Measurements from ENCODE around the gene RASA3. TPM values are rescaled to one million over a fixed set of nuclear protein-coding genes. Genes with fewer than 3 reads are reported as not detected.

Gene RASA3
- total RNA-seq, 2 experiments from 2014 or later = 28.9 to 32.3 TPM

- POLR2A ChIA-PET = interaction anchor here (1.7 to 2.1 kb wide), 2 partner anchors 7 to 9 kb away, joined by 5 to 10 read pairs; no protein-coding TSS in a partner anchor
- H3K4me1 Mint-ChIP-seq (ENCODE audit: low read depth) = peaks cover 50% of the 10 kb centered on the region
These were observed 76.0 kb downstream of the RASA3 start for GRCh38 chr13:114056205-114057013.

GRCh38 chr13:114055766-114056165, 76.7 kb downstream of the RASA3 start:
- H3K4me1 Mint-ChIP-seq (ENCODE audit: low read depth) = peaks cover 50% of the 10 kb centered on the region
- intact Hi-C loops (cut with micrococcal nuclease) = no loop called here
- no peaks in the 10 kb centered on the region for H3K9me3 Mint-ChIP-seq
- ChIA-PET CTCF (no interaction called here), POLR2A (interaction anchor here (0.6 kb wide), 1 partner anchor 8 kb away, joined by 3 read pairs; no protein-coding TSS in a partner anchor)
- ATAC-seq = no peak
- no peak for TF ChIP-seq CTCF (IDR thresholded peaks at IDR 0.05)
- H3K36me3 Mint-ChIP-seq (ENCODE audit: low read depth) = peaks cover 22% of the 10 kb centered on the region
- H3K27ac Mint-ChIP-seq = no peak overlapping the region
- H3K4me3 Mint-ChIP-seq = no peak overlapping the region
- no peak for DNase-seq
- H3K27me3 Mint-ChIP-seq = no peaks in the 10 kb centered on the region

More at GRCh38 chr13:114056205-114057013, 76.0 kb downstream of the RASA3 start:
- CTCF ChIA-PET = interaction anchor here (1.7 kb wide), 1 partner anchor 11 kb away, joined by 5 read pairs; no protein-coding TSS in a partner anchor
- Mint-ChIP-seq H3K27ac (peak overlapping the region; percentile 20), H3K4me3 (no peak overlapping the region), H3K27me3 (no peaks in the 10 kb centered on the region), H3K9me3 (no peaks in the 10 kb centered on the region), H3K36me3 (ENCODE audit: low read depth) (peaks cover 22% of the 10 kb centered on the region)
- no peak for ATAC-seq
- DNase-seq = no peak
- intact Hi-C loops (cut with micrococcal nuclease) = no loop called here
- TF ChIP-seq CTCF (IDR thresholded peaks at IDR 0.05) = no peak

- DNase-seq = no peak
- Mint-ChIP-seq H3K4me1 (ENCODE audit: low read depth) (peaks cover 48% of the 10 kb centered on the region), H3K9me3 (no peaks in the 10 kb centered on the region), H3K27me3 (no peaks in the 10 kb centered on the region), H3K36me3 (ENCODE audit: low read depth) (peaks cover 19% of the 10 kb centered on the region), H3K27ac (peak overlapping the region; percentile 34), H3K4me3 (no peak overlapping the region)
- intact Hi-C loops (cut with micrococcal nuclease) = no loop called here
- ATAC-seq = no peak
- no peak for TF ChIP-seq CTCF (IDR thresholded peaks at IDR 0.05)
- ChIA-PET CTCF (no interaction called here), POLR2A (interaction anchor here (0.6 kb wide), 1 partner anchor 9 kb away, joined by 3 read pairs; no protein-coding TSS in a partner anchor)
These were observed 77.5 kb downstream of the RASA3 start for GRCh38 chr13:114054830-114055439.

GRCh38 chr13:114054264-114054663, 78.2 kb downstream of the RASA3 start:
- TF ChIP-seq CTCF (IDR thresholded peaks at IDR 0.05) = no peak
- H3K36me3 Mint-ChIP-seq (ENCODE audit: low read depth) = peaks cover 15% of the 10 kb centered on the region
- ATAC-seq (peak; percentile 54), DNase-seq (peak; percentile 30)
- H3K4me1 Mint-ChIP-seq (ENCODE audit: low read depth) = peaks cover 47% of the 10 kb centered on the region
- intact Hi-C loops (cut with micrococcal nuclease) = no loop called here
- peak overlapping the region; percentile 15 for H3K27ac Mint-ChIP-seq
- no peaks in the 10 kb centered on the region for H3K27me3 Mint-ChIP-seq
- no peak overlapping the region for H3K4me3 Mint-ChIP-seq
- ChIA-PET CTCF (no interaction called here), POLR2A (no interaction called here)
- H3K9me3 Mint-ChIP-seq = no peaks in the 10 kb centered on the region

GRCh38 chr13:114053026-114053425, 79.4 kb downstream of the RASA3 start:
- POLR2A ChIA-PET = no interaction called here
- Mint-ChIP-seq H3K4me3 (no peak overlapping the region), H3K9me3 (no peaks in the 10 kb centered on the region), H3K4me1 (ENCODE audit: low read depth) (peaks cover 48% of the 10 kb centered on the region), H3K36me3 (ENCODE audit: low read depth) (peaks cover 15% of the 10 kb centered on the region), H3K27me3 (no peaks in the 10 kb centered on the region), H3K27ac (peak overlapping the region; percentile 49)
- CTCF ChIA-PET = no interaction called here
- intact Hi-C loops (cut with micrococcal nuclease) = no loop called here
- no peak for ATAC-seq
- DNase-seq = peak; percentile 42
- TF ChIP-seq CTCF (IDR thresholded peaks at IDR 0.05) = no peak

All from activated CD8-positive, alpha-beta T cell treated with anti-CD3 and anti-CD28 coated beads for 36 hours (primary cell).